Gastrocnemius medialis (tissue), 4 donors: ENCODE data around the gene COL2A1. TPM values are rescaled to one million over a fixed set of nuclear protein-coding genes. Genes with fewer than 3 reads are reported as not detected.

Experiments
- ATAC-seq, 2 donors: fragments of 150-250 bp; one replicate each; pipeline ENCODE4 v1.9.1; 2016
- DNase-seq, 2 donors: peaks; one replicate each; pipeline ENCODE4 v3.0.0-alpha.2; 2019
- H3K27ac ChIP-seq, 4 donors: fragments of 200-600 bp; sonication (generic); 1 replicate in 1 of 4; 2 replicates in 3 of 4; pipeline ENCODE4 v1.5.1; 2016 to 2018; ENCODE audit warnings: mild to moderate bottlenecking in 2 of 4, moderate library complexity in 1 of 4
- H3K27me3 ChIP-seq, 3 donors: fragments of 200-600 bp; sonication (generic) in 2 of 3; 1 replicate in 1 of 3; 2 replicates in 2 of 3; pipeline versions ENCODE4 v1.5.1 to v1.6.0; 2016 to 2019; ENCODE audit warnings: mild to moderate bottlenecking in 1 of 3, moderate library complexity in 1 of 3
- H3K36me3 ChIP-seq, 2 donors: fragments of 200-600 bp; sonication (generic) in 1 of 2; one replicate each; pipeline ENCODE4 v1.5.1; 2017 to 2018
- H3K4me1 ChIP-seq, 2 donors: fragments of 200-600 bp; sonication (generic) in 1 of 2; one replicate each; pipeline ENCODE4 v1.5.1; 2016 to 2017; ENCODE audit warnings: mild to moderate bottlenecking in 2 of 2
- H3K4me3 ChIP-seq, 4 donors: fragments of 200-600 bp; sonication (generic) in 3 of 4; 1 replicate in 1 of 4; 2 replicates in 3 of 4; pipeline ENCODE4 v1.5.1; 2016 to 2019; ENCODE audit warnings: mild to moderate bottlenecking in 2 of 4
- H3K9me3 ChIP-seq, 3 donors: fragments of 200-600 bp; sonication (generic) in 2 of 3; 1 replicate in 1 of 3; 2 replicates in 2 of 3; pipeline ENCODE4 v1.5.1; 2016 to 2019
- POLR2A ChIP-seq, 2 donors: fragments of 450-650 bp; IDR thresholded peaks; one replicate each; pipeline ENCODE4 v1.6.1; 2017; ENCODE audit warnings: antibody characterized with exemption in 2 of 2, mild to moderate bottlenecking in 2 of 2, moderate library complexity in 2 of 2
- in situ Hi-C, 4 donors: fragments of 200-750 bp; cut with MboI; loops; one replicate each; pipeline versions ENCODE4 v1.15.0 to v1.8.0; 2017; ENCODE audit warnings: low sequenced_read_pairs in 4 of 4
- intact Hi-C: fragments of 100-400 bp; cut with DNase I; formaldehyde crosslinking; loops from one replicate; pipeline ENCODE4 v1.15.1; 2023; ENCODE audit warnings: low total_unique reads
- total RNA-seq, 4 donors: library from RNA; depleted of rRNA; stranded (reverse); fragments of >200 nt; gene quantifications; one replicate each; pipeline versions ENCODE4 v1.1.0 to v1.2.3, GENCODE V29; 2016
- TF ChIP-seq, protein P1 (sequence below), 5 experiments: fragments of 450-650 bp in 3 of 5; fragments of 200-600 bp in 2 of 5; sonication (generic) in 2 of 5; IDR thresholded peaks in 4 of 5; conservative IDR thresholded peaks in 1 of 5; 1 replicate in 4 of 5; 2 replicates in 1 of 5; pipeline ENCODE4 v1.5.1; 2016 to 2019; ENCODE audit warnings: antibody characterized with exemption in 5 of 5, mild to moderate bottlenecking in 3 of 5, moderate library complexity in 3 of 5

The COL2A1 gene
- total RNA-seq, 4 donors from 2014 or later: not detected

DNA sequence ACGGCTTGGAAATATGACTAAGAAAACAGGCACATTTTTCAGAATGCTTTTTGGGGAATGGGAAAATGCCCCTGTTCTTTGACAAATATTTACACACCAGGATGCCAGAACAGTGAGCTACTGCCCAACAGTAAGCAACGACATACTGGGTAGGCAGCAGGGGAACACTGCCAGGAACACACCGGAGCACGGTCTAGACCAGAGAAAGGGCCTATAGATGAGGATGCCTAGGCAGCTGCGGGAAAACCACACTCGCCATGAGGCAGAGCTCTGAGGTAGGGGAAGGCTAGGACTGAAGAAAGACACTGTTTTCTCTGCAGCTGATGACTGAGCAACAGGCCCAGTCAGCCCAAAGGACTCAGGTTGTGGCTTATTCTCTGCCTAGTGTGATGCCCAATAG, 45.9 kb upstream of the COL2A1 start:
- in situ Hi-C loops: loop anchor here in 1 of 4 donors (25.0 kb wide), 1 partner anchor 587 kb away; no protein-coding TSS in a partner anchor

DNA sequence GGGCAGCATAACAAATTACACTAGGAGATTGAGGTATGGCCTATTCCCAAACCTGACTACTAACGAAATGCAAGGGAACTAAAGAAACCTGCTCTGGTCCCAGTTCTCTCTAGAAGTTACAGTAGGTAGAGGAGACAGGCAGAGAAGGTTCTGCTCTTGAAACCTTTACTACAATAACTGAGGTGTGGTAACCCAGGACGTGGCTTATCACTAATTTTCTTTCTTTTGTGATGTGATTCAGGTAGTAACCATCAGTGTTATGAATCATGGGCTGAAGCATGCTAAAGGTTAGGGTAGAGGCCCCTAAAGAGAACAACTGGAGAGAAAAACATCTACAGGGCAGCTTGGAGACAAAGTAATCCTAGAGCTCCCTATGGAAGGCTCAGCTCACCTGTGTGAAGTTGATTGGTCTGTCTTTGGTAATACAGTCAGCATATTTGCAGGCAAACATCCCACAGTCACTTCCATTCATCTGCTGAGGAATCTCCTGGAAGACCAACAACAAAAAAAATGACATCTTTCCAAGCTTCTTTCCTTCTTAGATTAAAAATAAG, 41.8 kb upstream of the COL2A1 start:
- Histone ChIP-seq H3K27me3 (no peaks in the 10 kb centered on the region), H3K4me3 (no peak overlapping the region), H3K4me1 (no peaks in the 10 kb centered on the region), H3K36me3 (peaks cover 0 to 49% of the 10 kb centered on the region in 2 donors), H3K27ac (no peak overlapping the region), H3K9me3 (no peaks in the 10 kb centered on the region)
- in situ Hi-C loops (no loop called here), intact Hi-C loops (no loop called here)
- ATAC-seq (no peak), DNase-seq (no peak)
- TF ChIP-seq, protein P1, sequence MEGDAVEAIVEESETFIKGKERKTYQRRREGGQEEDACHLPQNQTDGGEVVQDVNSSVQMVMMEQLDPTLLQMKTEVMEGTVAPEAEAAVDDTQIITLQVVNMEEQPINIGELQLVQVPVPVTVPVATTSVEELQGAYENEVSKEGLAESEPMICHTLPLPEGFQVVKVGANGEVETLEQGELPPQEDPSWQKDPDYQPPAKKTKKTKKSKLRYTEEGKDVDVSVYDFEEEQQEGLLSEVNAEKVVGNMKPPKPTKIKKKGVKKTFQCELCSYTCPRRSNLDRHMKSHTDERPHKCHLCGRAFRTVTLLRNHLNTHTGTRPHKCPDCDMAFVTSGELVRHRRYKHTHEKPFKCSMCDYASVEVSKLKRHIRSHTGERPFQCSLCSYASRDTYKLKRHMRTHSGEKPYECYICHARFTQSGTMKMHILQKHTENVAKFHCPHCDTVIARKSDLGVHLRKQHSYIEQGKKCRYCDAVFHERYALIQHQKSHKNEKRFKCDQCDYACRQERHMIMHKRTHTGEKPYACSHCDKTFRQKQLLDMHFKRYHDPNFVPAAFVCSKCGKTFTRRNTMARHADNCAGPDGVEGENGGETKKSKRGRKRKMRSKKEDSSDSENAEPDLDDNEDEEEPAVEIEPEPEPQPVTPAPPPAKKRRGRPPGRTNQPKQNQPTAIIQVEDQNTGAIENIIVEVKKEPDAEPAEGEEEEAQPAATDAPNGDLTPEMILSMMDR (IDR thresholded peaks at IDR 0.05 in 4 of 5, conservative IDR thresholded peaks at IDR 0.05 in 1 of 5): no peak
- no peak for TF ChIP-seq POLR2A (IDR thresholded peaks at IDR 0.05)

More for the DNA sequence above, 45.9 kb upstream of the COL2A1 start:
- TF ChIP-seq, protein P1 (IDR thresholded peaks at IDR 0.05 in 4 of 5, conservative IDR thresholded peaks at IDR 0.05 in 1 of 5): no peak
- TF ChIP-seq POLR2A (IDR thresholded peaks at IDR 0.05): no peak
- peaks cover 6 to 12% of the 10 kb centered on the region in 2 donors for H3K4me1 ChIP-seq
- no peaks in the 10 kb centered on the region for H3K9me3 ChIP-seq
- H3K36me3 ChIP-seq: peaks cover 0 to 38% of the 10 kb centered on the region in 2 donors
- no peak overlapping the region for H3K4me3 ChIP-seq
- intact Hi-C loops: no loop called here
- ATAC-seq (no peak), DNase-seq (no peak)
- no peaks in the 10 kb centered on the region for H3K27me3 ChIP-seq
- no peak overlapping the region for H3K27ac ChIP-seq

GRCh38 chr12:48045061-48045846, 41.0 kb upstream of the COL2A1 start:
- DNase-seq (no peak), ATAC-seq (no peak)
- Histone ChIP-seq H3K27me3 (no peaks in the 10 kb centered on the region), H3K4me1 (no peaks in the 10 kb centered on the region), H3K9me3 (no peaks in the 10 kb centered on the region), H3K27ac (no peak overlapping the region), H3K36me3 (peaks cover 0 to 49% of the 10 kb centered on the region in 2 donors), H3K4me3 (no peak overlapping the region)
- in situ Hi-C loops (no loop called here), intact Hi-C loops (no loop called here)
- TF ChIP-seq POLR2A (IDR thresholded peaks at IDR 0.05): no peak
- TF ChIP-seq, protein P1 (IDR thresholded peaks at IDR 0.05 in 4 of 5, conservative IDR thresholded peaks at IDR 0.05 in 1 of 5): no peak

- H3K9me3 ChIP-seq: no peaks in the 10 kb centered on the region
- H3K4me3 ChIP-seq: no peak overlapping the region
- no peak for TF ChIP-seq POLR2A (IDR thresholded peaks at IDR 0.05)
- TF ChIP-seq, protein P1 (IDR thresholded peaks at IDR 0.05 in 4 of 5, conservative IDR thresholded peaks at IDR 0.05 in 1 of 5): no peak
- H3K27ac ChIP-seq: no peak overlapping the region
- peaks cover 0 to 49% of the 10 kb centered on the region in 2 donors for H3K36me3 ChIP-seq
- no peaks in the 10 kb centered on the region for H3K27me3 ChIP-seq
- no peak for ATAC-seq
- H3K4me1 ChIP-seq: no peaks in the 10 kb centered on the region
- intact Hi-C loops: no loop called here
- in situ Hi-C loops: no loop called here
- no peak for DNase-seq
These were observed 40.1 kb upstream of the COL2A1 start for GRCh38 chr12:48044396-48044795.
